GM12878 (cell line): ENCODE results near the gene KLKB1. TPM values are rescaled to one million over a fixed set of nuclear protein-coding genes. Genes with fewer than 3 reads are reported as not detected.

Source experiments
- ATAC-seq: fragments of 200-7000 bp; cut with Tn5 transposase; 3 replicates; pipeline ENCODE4 v1.9.1; 2020; ENCODE audit warnings: mild to moderate bottlenecking, moderate library complexity
- BruUV-seq: library from RNA; stranded (reverse); fragments of 400-500 nt; replicated peaks from 2 replicates; lab custom pipeline; 2021; lab: Mats Ljungman, UMichigan
- CTCF ChIA-PET: fragments of 300-600 bp; sonication (Branson Sonifier 250); formaldehyde crosslinking; extraction: SDS; loops from one replicate; lab custom pipeline; 2021; ENCODE audit warnings: inconsistent platforms; lab: Yijun Ruan, JAX
- POLR2A ChIA-PET: fragments of 350-600 bp; formaldehyde crosslinking; extraction: SDS; loops from one replicate; lab custom pipeline; 2021; ENCODE audit warnings: inconsistent platforms; lab: Charles Lee
- RAD21 ChIA-PET: fragments of 300-600 bp; sonication (Branson Sonifier 250); formaldehyde crosslinking; loops from one replicate; lab custom pipeline; 2023; ENCODE audit warnings: antibody characterized with exemption; ENCODE audit not compliant: unreplicated experiment; lab: Charles Lee
- SMC1A ChIA-PET: fragments of 300-600 bp; sonication (Branson Sonifier 250); formaldehyde crosslinking; loops from one replicate; lab custom pipeline; 2023; ENCODE audit not compliant: unreplicated experiment, uncharacterized antibody; lab: Charles Lee
- DNase-seq: peaks from one replicate; pipeline ENCODE4 v3.0.0-alpha.2; 2011; ENCODE audit warnings: low read depth, low spot score
- FAIRE-seq: peaks from 3 replicates; lab custom pipeline; 2011; peaks lifted over from hg19 to GRCh38; lab: Jason Lieb, UNC
- H2AFZ ChIP-seq: 2 replicates; pipeline ENCODE4 v1.6.0; 2011; ENCODE audit warnings: low read depth, low read length, control low read depth; ENCODE audit not compliant: control insufficient read depth
- H3K27ac ChIP-seq: 2 replicates; pipeline ENCODE4 v1.5.1; 2011; ENCODE audit warnings: control low read depth; ENCODE audit not compliant: control insufficient read depth, insufficient read depth
- H3K27me3 ChIP-seq, 2 experiments: replicated peaks in 1 of 2; 2 replicates each; pipeline versions ENCODE4 v1.6.0 to v1.6.1; 2011; ENCODE audit warnings: low read length in 1 of 2; ENCODE audit not compliant: control insufficient read depth in 2 of 2, insufficient read depth in 2 of 2
- H3K36me3 ChIP-seq, 2 experiments: 2 replicates each; pipeline ENCODE4 v1.5.1; 2011; ENCODE audit warnings: low read length in 1 of 2; ENCODE audit not compliant: control insufficient read depth in 2 of 2, insufficient read depth in 2 of 2
- H3K4me1 ChIP-seq: 2 replicates; pipeline ENCODE4 v1.6.1; 2011; ENCODE audit warnings: mild to moderate bottlenecking, low read length, moderate library complexity, mixed read lengths; ENCODE audit not compliant: control insufficient read depth, insufficient read depth
- H3K4me2 ChIP-seq: 2 replicates; pipeline ENCODE4 v1.6.0; 2011; ENCODE audit warnings: control low read depth; ENCODE audit not compliant: control insufficient read depth, insufficient read depth
- H3K4me3 ChIP-seq: fragments of 200-600 bp; sonication (generic); 2 replicates; pipeline ENCODE4 v1.5.1; 2016
- H3K79me2 ChIP-seq: 2 replicates; pipeline ENCODE4 v1.6.0; 2011; ENCODE audit warnings: low read length; ENCODE audit not compliant: control insufficient read depth, insufficient read depth
- H3K9ac ChIP-seq: 2 replicates; pipeline ENCODE4 v1.8.0; 2011; ENCODE audit warnings: low read length, control low read depth, mixed read lengths; ENCODE audit not compliant: control insufficient read depth, insufficient read depth
- H3K9me3 ChIP-seq: replicated peaks from 3 replicates; pipeline ENCODE4 v1.5.1; 2011; ENCODE audit warnings: mild to moderate bottlenecking, low read length; ENCODE audit not compliant: control insufficient read depth, insufficient read depth
- H4K20me1 ChIP-seq: 2 replicates; pipeline ENCODE4 v1.6.0; 2011; ENCODE audit not compliant: control insufficient read depth, insufficient read depth
- BCLAF1 ChIP-seq: fragments of 450-650 bp; IDR thresholded peaks from 2 replicates; pipeline ENCODE4 v1.6.1; 2017; ENCODE audit warnings: antibody characterized with exemption, mild to moderate bottlenecking, moderate library complexity
- CBX5 ChIP-seq: sonication (generic); IDR thresholded peaks from 2 replicates; pipeline ENCODE4 v1.6.1; 2016; ENCODE audit warnings: low read depth, moderate library complexity, mild to moderate bottlenecking, inconsistent platforms
- FOS ChIP-seq: IDR thresholded peaks from 3 replicates; pipeline ENCODE4 v1.6.1; 2011; ENCODE audit warnings: borderline replicate concordance; ENCODE audit not compliant: insufficient read length; ENCODE audit errors: extremely low read depth
- FOXM1 ChIP-seq: IDR thresholded peaks from 2 replicates; pipeline ENCODE4 v1.6.1; 2012; ENCODE audit warnings: low read depth, mild to moderate bottlenecking, inconsistent platforms, low read length, moderate library complexity
- IKZF1 ChIP-seq: fragments of 450-650 bp; conservative IDR thresholded peaks from 2 replicates; pipeline ENCODE4 v1.6.1; 2017; ENCODE audit warnings: antibody characterized with exemption, mild to moderate bottlenecking
- IRF4 ChIP-seq: IDR thresholded peaks from 2 replicates; pipeline ENCODE4 v1.6.1; 2011; ENCODE audit warnings: low read depth, low read length
- KDM1A ChIP-seq: fragments of 200-600 bp; sonication (generic); IDR thresholded peaks from 2 replicates; pipeline ENCODE4 v1.6.1; 2016; ENCODE audit warnings: borderline replicate concordance
- MEF2A ChIP-seq: IDR thresholded peaks from 2 replicates; pipeline ENCODE4 v1.6.1; 2011; ENCODE audit warnings: low read depth, mild to moderate bottlenecking, low read length, moderate library complexity; ENCODE audit not compliant: insufficient read depth
- MEF2B ChIP-seq: fragments of 450-650 bp; IDR thresholded peaks from 2 replicates; pipeline ENCODE4 v1.6.1; 2018; ENCODE audit warnings: mild to moderate bottlenecking, moderate library complexity; ENCODE audit not compliant: partially characterized antibody, poor library complexity, severe bottlenecking
- MTA2 ChIP-seq: fragments of 450-650 bp; IDR thresholded peaks from 2 replicates; pipeline ENCODE4 v1.6.1; 2016; ENCODE audit warnings: low read depth, mild to moderate bottlenecking, moderate library complexity
- NBN ChIP-seq: fragments of 450-650 bp; IDR thresholded peaks from 2 replicates; pipeline ENCODE4 v1.6.1; 2016
- PAX5 ChIP-seq: IDR thresholded peaks from 2 replicates; pipeline ENCODE4 v1.6.1; 2011; ENCODE audit warnings: low read depth, low read length, borderline replicate concordance
- POLR2A ChIP-seq: IDR thresholded peaks from 2 replicates; pipeline ENCODE4 v1.6.1; 2011; ENCODE audit warnings: low read depth, mild to moderate bottlenecking, low read length
- RAD21 ChIP-seq: IDR thresholded peaks from 2 replicates; pipeline ENCODE4 v1.6.1; 2011; ENCODE audit warnings: mild to moderate bottlenecking, low read depth, low read length, moderate library complexity; ENCODE audit not compliant: insufficient read depth
- RBBP5 ChIP-seq: fragments of 200-600 bp; sonication (generic); conservative IDR thresholded peaks from 2 replicates; pipeline ENCODE4 v1.6.1; 2016
- RELA ChIP-seq: fragments of 450-650 bp; IDR thresholded peaks from 2 replicates; pipeline ENCODE4 v1.8.0; 2014; ENCODE audit warnings: borderline replicate concordance; ENCODE audit not compliant: partially characterized antibody
- SKIL ChIP-seq: fragments of 450-650 bp; IDR thresholded peaks from 2 replicates; pipeline ENCODE4 v1.6.1; 2017; ENCODE audit warnings: mild to moderate bottlenecking, low read depth, inconsistent platforms; ENCODE audit not compliant: poor library complexity, severe bottlenecking
- SMC3 ChIP-seq: IDR thresholded peaks from 2 replicates; pipeline ENCODE4 v1.6.1; 2011; ENCODE audit warnings: low read length, improper control_type of control experiment, borderline replicate concordance
- SP1 ChIP-seq: IDR thresholded peaks from one replicate; pipeline ENCODE4 v1.6.1; 2011; ENCODE audit warnings: low read depth, low read length
- ZNF217 ChIP-seq: fragments of 450-650 bp; IDR thresholded peaks from 2 replicates; pipeline ENCODE4 v1.6.1; 2017; ENCODE audit warnings: antibody characterized with exemption, mild to moderate bottlenecking
- ZNF384 ChIP-seq: IDR thresholded peaks from 2 replicates; pipeline ENCODE4 v1.6.1; 2012; ENCODE audit warnings: low read depth, mild to moderate bottlenecking, low read length, improper control_type of control experiment, borderline replicate concordance
- WGBS: methylation state at CpG from one replicate; pipeline ENCODE4 v1.1.6; 2016; ENCODE audit warnings: low lambda C conversion rate; ENCODE audit not compliant: insufficient replicate concordance, insufficient coverage; ENCODE audit errors: missing lambda C conversion rate; 5-methylcytosine and 5-hydroxymethylcytosine counted together
- in situ Hi-C: fragments of 300-500 bp; cut with MboI; formaldehyde crosslinking; loops from 9 replicates; pipeline ENCODE4 v1.14.3; 2018; ENCODE audit warnings: mixed read lengths
- intact Hi-C: fragments of 100-400 bp; cut with micrococcal nuclease; formaldehyde crosslinking; loops from one replicate; pipeline ENCODE4 v1.14.2; 2022; ENCODE audit not compliant: unreplicated experiment
- polyA plus RNA-seq, 11 experiments: library from polyadenylated mRNA; depleted of rRNA in 4 of 11; unstranded in 6 of 11; stranded (reverse) in 5 of 11; fragments of >200 nt; fragmentation: Nextera tagmentation in 4 of 11; fragmentation: Illumina TruSeq in 1 of 11; extraction: Ambion mirVana in 4 of 11; extraction: Trizol in 1 of 11; gene quantifications; 1 replicate in 1 of 11; 2 replicates in 10 of 11; pipeline versions ENCODE4 v1.2.1 to v1.2.3, GENCODE V29; 2011 to 2016; ENCODE audit warnings: inconsistent platforms in 2 of 11, missing spikeins in 2 of 11, low read depth in 1 of 11
- total RNA-seq, 4 experiments: library from RNA; depleted of rRNA in 3 of 4; stranded (reverse); fragments of >200 nt in 3 of 4; fragmentation: Illumina TruSeq in 1 of 4; extraction: Trizol in 1 of 4; gene quantifications; 2 replicates each; pipeline versions ENCODE4 v1.2.1 to v1.2.3, GENCODE V29; 2013 to 2021
- TF ChIP-seq, protein P1 (sequence below): fragments of 450-650 bp; IDR thresholded peaks from 2 replicates; pipeline ENCODE4 v1.6.1; 2014; ENCODE audit warnings: mild to moderate bottlenecking

KLKB1 gene
- total and polyA plus RNA-seq, 10 of the 15 experiments (the other 5 are each of a cell fraction or from before 2014, with no cell fraction given): 0.04 TPM; not detected in 9

DNA sequence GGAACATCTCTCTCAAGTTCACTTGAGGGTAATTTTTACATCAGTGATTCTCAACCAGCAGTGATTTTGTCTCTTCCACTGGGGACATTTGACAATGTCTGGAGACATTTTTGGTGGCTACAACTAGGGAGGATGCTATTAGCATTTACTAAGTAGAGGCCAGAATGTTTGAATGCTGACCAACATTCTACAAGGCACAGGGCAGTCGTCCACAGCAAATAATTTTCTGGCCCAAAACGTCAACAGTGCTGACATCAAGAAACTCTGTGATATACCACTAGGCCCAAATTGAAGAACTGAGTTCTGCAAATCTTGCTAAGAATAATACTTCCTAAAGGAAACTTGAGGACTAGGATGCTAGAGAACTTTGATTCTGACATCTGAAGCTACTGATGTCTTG is 7.1 kb downstream of the KLKB1 start (continued):
- TF ChIP-seq KDM1A: no peak
- no peak for TF ChIP-seq IKZF1
- no peak for TF ChIP-seq ZNF217
- TF ChIP-seq IRF4: no peak
- no peak for TF ChIP-seq FOS
- no peak for TF ChIP-seq SP1

DNA sequence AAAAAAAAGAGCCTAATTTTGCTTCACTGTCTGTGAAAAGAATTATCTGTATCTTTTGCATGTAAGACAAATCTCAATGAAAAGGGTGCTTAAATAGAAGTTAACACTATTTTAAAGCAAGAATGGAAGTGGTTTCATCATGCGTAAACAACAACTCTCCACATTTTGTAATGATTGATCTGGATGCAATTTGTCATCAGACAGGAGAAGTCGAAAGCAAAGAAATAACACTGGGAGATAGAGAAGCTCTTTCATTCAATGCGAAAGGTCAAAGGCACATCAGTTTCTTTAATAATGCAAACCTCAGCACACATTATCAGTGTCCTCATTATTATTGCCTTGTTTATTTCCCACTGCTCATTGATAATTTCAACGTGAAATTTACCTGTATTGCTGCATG is 8.8 kb downstream of the KLKB1 start:
- Histone ChIP-seq H4K20me1 (no peaks in the 10 kb centered on the region), H3K4me3 (no peak overlapping the region), H3K9me3 (no peaks in the 10 kb centered on the region), H3K27ac (no peak overlapping the region), H3K79me2 (no peaks in the 10 kb centered on the region), H3K9ac (no peak overlapping the region), H3K36me3 (no peaks in the 10 kb centered on the region), H2AFZ (no peak overlapping the region), H3K4me2 (no peak overlapping the region), H3K4me1 (no peaks in the 10 kb centered on the region), H3K27me3 (no peaks in the 10 kb centered on the region)
- intact Hi-C loops (no loop called here), in situ Hi-C loops (no loop called here)
- ChIA-PET RAD21 (no interaction called here), CTCF (interaction anchor here (0.7 kb wide), 1 partner anchor 98 kb away, joined by 3 read pairs; no protein-coding TSS in a partner anchor), POLR2A (no interaction called here), SMC1A (no interaction called here)
- DNase-seq (no peak), ATAC-seq (no peak), FAIRE-seq (no peak)
- BruUV-seq: no TSS peak
- 60% methylated on average over 4 of the region's 4 CpGs for WGBS
- no peak for TF ChIP-seq POLR2A
- TF ChIP-seq SMC3: no peak
- TF ChIP-seq MTA2: no peak
- TF ChIP-seq ZNF384: no peak
- no peak for TF ChIP-seq SKIL
- TF ChIP-seq, protein P1, sequence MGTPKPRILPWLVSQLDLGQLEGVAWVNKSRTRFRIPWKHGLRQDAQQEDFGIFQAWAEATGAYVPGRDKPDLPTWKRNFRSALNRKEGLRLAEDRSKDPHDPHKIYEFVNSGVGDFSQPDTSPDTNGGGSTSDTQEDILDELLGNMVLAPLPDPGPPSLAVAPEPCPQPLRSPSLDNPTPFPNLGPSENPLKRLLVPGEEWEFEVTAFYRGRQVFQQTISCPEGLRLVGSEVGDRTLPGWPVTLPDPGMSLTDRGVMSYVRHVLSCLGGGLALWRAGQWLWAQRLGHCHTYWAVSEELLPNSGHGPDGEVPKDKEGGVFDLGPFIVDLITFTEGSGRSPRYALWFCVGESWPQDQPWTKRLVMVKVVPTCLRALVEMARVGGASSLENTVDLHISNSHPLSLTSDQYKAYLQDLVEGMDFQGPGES: no peak
- TF ChIP-seq PAX5: no peak
- no peak for TF ChIP-seq BCLAF1
- TF ChIP-seq RBBP5: no peak
- no peak for TF ChIP-seq MEF2B
- TF ChIP-seq NBN: no peak
- TF ChIP-seq RELA: no peak
- TF ChIP-seq RAD21: no peak
- TF ChIP-seq MEF2A: no peak
- no peak for TF ChIP-seq CBX5
- TF ChIP-seq FOXM1: no peak
